RPMI8226 (cell line): ENCODE results near the gene POLR1E.

ENCODE experiments used
- DNase-seq: peaks from one replicate; pipeline ENCODE4 v3.0.0-alpha.2; 2015

Gene POLR1E, protein sequence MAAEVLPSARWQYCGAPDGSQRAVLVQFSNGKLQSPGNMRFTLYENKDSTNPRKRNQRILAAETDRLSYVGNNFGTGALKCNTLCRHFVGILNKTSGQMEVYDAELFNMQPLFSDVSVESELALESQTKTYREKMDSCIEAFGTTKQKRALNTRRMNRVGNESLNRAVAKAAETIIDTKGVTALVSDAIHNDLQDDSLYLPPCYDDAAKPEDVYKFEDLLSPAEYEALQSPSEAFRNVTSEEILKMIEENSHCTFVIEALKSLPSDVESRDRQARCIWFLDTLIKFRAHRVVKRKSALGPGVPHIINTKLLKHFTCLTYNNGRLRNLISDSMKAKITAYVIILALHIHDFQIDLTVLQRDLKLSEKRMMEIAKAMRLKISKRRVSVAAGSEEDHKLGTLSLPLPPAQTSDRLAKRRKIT

DNA sequence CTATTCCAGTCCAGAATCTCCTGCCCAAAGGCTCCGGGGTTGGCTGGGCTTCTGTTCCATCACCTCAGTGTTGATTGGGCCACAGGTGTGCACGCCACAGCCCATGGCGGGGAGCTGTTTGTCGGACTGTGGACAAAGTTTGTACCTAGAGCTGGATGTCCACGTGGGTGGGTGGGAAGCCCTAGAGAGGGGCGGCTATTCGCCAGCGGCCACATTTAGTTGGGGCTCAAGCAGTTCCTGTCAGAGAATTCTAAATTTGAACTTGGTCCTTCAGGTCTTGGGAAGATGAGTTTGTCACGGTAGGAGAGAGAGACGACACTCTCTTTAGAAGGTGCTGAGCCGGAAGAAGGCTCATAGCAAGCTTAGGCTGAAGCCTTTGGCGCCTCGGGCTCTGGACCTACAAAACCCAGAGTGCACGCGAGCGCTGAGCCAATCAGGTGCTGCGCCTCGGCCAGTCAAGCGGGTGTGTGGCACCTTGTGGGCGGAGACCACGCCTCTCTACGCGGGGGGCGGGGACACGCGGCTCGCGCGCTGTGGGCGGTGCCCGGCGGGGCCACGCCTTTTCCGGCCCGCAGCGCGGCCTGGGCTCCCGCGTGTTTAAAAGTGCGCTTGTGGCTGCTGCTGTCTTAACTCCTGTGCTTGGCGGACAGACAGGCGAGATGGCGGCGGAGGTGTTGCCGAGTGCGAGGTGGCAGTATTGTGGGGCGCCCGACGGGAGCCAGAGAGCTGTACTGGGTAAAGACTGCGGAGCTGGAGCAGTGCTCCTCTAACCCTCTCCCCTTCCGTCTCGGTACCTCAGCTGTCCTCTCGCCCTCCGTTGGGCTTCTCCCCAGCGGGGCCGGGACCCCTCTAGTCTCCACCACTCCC lies at the start of gene POLR1E:
POLR1E (plus strand) TSS at position 560 of the 867 bp plus-strand sequence; CDS start at position 660, 100 bp downstream.
- peak; percentile 96 for DNase-seq

DNA sequence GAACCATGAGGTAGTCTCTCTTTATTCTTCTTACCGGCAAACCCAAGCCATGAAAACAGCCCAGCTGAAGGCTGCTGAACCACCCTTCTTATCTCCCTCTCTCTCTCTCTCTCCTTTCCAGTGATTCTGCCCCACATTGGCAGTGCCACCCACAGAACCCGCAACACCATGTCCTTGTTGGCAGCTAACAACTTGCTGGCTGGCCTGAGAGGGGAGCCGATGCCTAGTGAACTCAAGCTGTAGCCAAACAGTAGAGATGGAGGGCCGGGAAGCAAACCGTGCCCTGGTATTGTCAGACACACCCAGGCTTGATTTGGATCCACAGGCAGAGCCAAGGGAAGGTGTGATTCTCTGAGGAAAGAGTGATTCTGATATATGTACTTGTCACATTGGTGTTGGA lies 49.2 kb upstream of the POLR1E start:
- DNase-seq: no peak

DNA sequence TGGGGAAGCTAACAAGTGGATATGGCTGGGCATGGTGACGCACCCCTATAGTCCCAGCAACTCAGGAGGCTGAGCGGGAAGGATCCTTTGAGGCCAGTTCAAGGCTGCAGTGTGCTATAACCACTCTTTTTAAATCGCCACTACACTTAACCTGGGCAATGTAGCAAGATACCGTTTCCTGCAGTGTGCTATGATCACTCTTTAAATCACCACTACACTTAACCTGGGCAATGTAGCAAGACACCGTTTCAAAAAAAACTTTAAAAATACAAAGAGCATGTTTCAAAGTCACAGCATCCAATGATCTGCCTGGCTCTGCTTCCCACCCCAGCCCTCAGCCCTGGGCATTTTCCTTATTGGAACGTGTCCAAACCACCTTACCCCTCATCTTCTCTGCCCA lies 48.7 kb upstream of the POLR1E start:
- no peak for DNase-seq

DNA sequence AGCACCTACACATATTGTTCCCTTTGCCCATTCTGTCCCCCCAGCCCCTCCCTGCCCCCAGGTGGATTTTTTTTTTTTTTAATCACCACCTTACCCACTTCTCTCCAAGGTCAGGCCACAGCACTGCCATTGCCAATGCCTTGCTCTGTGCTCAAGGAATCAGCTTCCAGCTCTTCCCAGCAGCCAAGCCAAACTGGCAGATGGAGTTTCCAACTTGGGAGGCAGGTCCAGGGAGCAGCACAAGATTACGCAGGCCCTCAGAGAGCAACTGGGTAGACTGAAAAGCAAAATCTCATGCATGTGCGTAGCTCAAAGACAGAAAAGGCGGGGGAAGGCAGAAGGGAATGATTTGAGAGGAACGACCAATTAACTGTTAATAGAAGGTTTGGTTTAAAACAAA lies 48.1 kb upstream of the POLR1E start:
- DNase-seq: no peak

DNA sequence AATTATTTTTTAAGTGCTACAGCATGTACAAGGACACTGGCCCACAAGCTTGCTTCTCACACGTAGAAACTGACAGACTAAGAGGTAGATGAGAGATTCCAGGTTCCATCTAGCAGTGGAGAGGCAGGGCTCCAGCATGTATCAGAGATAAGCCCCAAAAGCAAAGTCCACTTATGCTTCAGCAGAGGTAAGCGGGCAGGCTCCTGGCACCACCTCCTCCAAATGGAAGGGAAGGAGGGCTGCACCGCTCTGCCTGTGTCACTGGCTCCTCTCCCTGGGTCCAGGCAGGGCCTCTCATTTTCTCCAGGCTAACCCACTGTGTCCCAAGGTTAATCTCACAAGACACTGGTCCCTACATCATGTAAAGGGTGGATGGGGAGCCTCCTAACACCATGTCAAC lies 47.4 kb upstream of the POLR1E start:
- no peak for DNase-seq

DNA sequence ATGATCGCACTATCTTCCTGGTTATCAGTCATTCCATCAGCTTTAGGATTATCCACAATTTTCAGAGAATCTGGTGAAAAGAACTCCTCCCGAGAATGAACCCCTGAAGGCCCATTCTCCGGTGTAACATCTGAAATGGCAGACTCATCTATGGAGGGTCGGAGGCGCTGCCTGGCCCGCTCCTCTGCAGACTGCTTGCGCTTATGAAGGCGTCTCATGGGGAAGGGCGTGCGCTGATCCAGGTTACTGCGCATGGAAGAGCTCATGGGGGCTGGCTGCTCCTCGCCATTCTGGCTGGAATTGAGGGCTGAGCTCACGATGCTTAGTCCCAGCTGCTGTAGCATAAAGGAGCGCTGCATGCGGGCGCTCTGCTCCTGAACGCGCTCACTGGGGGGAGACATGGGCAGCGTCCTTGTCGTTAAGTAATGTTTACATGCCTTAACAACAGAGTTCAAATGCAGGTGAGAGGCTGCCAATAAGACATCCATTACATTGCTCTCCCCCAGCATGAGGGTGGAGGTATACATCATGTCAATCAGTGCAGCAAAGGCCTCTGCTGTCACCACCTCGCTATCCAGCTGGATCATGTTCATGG lies 43.9 kb upstream of the POLR1E start:
- no peak for DNase-seq

DNA sequence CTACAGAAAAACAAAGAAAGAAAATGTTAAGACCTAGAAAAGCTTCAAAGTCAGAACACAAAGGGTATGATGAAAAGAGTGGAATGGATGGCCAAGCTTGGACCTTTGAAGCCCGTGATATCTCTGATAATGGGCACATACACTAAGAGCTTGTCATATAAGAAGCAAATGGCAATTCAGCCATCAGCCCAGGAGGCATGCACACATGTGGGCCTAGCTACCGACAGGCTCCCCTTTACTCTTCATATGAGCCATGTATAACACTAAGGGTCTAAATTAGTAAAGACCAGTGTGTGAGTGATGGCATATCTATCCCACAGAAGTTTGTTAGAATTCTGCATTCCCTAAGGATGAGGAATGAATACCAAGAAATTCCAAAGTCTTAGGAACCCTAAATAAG lies 43.2 kb upstream of the POLR1E start:
- DNase-seq: no peak

DNA sequence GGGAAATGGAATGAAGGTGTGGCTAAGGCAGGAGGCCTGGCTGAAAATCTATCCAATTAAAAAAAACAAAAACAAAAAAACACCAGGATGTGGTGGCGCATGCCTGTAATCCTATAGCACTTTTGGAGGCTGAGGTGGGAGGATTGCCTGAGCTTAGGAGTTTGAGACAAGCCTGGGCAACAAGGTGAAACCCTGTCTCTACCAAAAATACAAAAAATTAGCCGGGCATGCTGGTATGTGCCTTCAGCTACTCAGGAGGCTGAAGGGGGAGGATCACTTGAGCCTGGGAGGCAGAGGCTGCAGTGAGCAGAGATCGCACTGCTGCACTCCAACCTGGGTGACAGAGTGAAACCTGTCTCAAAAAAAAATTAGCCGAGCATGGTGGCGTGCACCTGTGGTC lies 42.2 kb upstream of the POLR1E start:
- DNase-seq: no peak

DNA sequence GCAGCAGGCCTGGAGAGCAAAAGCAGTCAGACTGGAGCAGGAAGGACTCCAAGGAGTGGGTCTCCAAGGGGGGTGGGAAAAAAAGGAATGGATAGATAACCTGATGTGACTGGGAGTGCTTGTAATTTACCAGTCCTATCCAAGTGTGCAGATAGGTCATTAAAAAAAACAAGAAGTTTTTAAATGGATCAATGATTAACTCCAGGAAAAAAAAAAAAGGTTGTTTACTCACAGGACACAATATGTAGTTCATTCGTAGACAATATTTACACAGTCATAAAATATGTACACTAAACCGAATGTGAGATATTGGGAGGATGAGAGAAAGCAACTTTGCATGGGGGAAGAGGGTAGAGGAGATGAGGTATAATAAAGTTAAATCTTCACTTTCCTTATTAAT lies 40.9 kb upstream of the POLR1E start:
- no peak for DNase-seq

DNA sequence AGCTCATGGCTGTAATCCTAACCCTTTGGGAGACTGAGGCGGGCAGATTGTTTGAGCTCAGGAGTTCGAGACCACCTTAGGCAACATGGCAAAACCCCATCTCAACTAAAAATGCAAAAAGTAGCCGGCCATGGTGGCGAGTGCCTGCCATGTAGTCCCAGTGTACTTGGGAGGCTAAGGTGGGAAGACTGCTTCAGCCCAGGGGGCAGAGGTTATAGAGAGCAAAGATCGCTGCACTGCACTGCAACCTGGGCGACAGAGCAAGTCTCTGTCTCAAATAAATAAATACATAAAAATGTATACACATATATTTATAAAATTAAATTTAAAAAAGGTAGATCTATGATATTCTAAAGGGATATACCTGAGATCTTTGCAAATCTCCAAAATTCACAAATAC lies 39.9 kb upstream of the POLR1E start:
- DNase-seq: no peak

DNA sequence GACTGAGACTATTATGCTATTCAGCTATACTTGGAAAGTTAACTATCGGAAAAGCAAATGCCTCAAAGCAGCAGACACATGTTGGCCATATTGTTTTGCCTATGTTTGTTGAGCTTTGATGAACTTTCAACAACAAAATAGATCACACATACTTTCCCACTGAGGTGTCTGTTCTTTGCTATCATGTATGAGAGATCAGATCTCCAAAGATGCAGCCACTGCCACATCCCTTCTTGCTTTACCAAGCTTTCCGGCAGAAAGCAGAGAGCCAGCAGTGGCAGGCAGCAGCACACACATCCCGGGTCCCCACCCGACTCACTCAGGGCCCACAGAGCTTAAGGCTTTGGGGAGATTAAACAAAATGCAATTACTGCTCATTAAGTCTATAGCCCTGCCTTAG lies 39.3 kb upstream of the POLR1E start:
- DNase-seq: no peak

DNA sequence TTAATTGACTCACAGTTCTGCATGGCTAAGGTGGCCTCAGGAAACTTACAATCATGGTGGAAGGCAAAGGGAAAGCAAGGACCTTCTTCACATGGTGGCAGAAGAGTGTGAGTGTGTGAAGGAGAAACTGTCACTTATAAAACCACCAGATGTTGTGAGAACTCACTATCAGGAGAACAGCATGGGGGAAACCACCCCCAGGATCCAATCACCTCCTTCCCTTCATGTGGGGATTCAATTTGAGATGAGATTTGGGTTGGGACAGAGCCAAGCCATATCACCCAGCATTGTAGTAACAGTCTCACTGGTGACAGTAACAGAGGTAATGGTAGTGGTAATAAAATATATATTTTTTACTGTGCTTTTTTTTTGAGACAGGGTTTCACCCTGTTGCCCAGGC lies 38.6 kb upstream of the POLR1E start:
- no peak for DNase-seq

DNA sequence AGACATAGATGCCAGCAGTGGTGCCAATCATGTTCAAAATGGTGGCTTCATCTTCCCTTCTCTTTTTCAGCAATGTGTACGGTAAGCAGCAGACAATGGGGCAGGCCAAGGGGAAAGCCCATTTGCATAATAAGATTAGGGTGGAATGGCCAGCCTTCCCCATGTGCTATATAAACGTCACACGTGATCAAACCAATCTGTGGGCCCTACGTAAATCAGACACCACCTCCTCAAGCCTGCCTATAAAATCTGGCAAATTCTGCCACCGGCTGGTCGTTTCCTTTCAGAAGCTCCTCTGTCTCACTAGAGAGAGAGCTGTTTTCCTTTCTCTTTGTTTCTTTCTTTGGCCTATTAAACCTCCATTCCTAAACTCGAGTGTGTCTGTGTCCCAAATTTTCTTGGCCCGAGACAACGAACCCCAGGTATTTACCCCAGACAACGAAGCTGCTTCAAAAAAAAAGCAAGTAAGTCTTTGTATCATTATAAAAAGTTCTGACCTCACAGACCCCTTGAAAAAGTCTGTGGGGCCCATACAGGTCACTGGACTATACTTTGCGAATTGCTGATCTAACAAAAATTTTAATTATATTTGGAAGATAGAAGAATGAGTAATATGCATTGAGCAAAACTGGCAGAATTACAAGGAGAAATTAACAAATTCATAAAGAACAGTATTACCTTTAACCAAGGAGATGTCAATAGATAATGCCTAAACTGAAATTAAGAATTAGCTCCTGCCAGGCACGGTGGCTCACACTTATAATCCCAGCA lies 35.7 kb upstream of the POLR1E start:
- no peak for DNase-seq

DNA sequence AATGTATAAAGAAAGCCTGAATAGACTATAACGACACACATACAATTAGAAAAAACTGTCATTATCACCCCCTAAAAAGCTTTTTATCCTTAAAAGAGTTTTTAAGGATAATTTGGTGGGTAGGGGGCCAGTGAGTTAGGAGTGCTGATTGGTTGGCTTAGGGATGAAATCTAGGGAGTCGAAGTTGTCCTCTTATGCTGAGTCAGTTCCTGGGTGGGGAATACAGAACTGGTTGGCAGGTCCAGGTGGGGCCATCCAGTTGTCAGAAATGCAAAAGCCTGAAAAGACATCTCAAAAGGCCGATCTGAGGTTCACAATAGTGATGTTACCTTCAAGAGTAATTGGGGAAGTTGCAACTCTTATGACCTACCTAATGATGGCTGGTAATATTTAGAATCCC lies 34.1 kb upstream of the POLR1E start:
- DNase-seq: no peak

DNA sequence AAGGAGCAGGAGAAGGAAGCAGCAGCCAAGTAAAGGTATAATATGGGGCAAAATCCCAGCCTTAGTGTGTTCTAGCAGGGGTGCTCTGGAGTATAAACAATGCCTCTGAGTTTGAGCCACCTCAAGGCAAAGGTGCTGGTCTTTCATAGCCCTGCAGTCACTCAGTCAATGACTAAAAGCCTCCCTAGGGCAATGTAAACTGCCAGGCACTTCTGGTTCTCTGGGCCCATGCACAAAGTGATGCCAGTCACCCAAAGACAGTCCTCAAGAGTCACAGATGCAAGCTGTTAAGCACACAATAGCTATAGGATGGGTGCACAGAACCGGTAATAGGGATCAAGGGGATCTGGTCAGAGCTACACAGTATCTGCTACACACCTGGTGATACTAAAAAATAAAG lies 33.1 kb upstream of the POLR1E start:
- no peak for DNase-seq

DNA sequence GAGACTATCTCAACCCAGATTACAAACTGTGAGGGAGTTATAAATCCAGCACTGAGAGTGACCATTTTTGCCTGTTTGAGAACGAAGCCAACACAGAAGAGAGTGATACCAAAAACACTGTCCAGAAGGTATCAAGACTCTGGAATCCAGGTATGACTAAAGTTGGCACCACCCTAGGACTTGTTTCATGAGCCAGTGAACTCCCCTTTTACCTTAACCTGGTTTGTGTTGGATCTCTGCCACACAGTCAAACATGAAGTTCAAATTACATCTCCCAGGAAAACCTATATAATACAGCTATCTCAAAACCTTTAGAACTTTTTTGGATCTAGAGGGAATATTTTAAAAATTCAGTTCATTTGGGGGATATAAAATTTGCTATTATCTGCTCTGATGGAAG lies 31.9 kb upstream of the POLR1E start:
- no peak for DNase-seq

DNA sequence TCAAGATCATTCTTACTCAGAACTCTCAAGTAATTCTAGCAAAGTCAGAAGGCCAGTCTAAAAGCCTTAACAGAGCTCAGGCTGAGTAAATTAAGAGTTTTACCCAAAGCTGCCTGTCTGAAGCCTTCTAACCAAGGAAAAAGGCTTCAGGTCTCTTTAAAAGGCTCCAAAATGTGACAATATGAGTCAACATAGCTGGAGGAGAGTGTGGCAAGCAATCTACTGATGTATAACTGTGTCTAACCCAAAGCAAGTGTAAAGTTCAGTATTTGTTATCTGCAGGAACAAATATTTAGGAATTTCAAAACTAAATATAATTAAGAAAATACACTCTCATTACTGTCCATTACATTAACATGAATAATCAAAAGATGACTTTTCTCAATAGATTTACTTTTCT lies 31.5 kb upstream of the POLR1E start:
- no peak for DNase-seq

DNA sequence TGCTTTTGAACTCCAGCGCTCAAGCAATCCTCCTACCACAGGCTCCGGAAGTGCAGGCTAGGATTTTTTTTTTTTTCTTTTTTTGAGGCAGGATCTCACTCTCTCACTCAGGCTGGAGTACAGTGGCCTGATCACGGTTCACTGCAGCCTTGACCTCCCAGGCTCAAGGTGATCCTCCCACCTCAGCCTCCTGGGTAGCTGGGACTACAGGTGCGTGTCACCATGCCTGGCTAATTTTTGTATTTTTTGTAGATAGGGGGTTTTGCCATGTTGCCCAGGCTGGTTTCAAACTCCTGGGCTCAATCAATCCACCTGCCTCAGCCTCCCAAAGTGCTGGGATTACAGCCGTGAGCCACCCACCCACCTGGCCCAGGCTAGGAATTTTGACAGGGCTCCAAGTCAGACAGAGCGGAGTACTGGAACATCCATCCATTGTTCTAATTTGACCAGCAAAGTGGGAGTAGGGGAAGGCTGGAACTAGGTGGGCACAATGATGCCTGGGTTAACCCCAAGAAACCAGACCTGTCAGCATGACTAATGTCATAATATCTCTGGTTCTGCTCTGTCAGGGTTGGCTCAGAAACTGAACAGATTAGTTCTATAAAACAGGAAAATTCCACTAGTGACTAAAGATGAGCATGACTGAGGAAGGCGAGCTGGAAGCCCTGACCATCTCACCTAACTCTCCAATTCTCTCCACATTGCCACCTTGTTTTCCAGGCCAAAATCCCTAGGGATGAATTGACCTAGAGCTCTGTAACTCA lies 29.7 kb upstream of the POLR1E start:
- no peak for DNase-seq

DNA sequence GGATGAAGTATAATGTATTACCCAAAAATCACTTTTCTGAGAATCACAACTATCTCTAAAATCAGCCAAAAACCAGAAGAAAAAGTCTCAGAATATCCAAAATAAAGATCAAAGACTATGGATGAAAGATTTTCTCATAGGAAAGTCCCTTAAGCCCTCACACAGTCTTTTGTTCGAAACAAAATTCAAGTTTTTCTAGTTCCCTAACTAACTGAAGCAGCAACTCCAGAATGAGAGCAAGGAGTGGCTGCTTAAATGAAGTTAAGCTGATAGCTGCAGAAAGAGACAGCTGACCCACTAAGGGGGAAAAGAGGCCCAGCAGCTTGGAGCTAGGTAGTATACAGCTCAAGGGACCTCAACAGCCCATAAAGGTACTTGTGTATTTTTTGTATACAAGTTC lies 28.9 kb upstream of the POLR1E start:
- DNase-seq: no peak

DNA sequence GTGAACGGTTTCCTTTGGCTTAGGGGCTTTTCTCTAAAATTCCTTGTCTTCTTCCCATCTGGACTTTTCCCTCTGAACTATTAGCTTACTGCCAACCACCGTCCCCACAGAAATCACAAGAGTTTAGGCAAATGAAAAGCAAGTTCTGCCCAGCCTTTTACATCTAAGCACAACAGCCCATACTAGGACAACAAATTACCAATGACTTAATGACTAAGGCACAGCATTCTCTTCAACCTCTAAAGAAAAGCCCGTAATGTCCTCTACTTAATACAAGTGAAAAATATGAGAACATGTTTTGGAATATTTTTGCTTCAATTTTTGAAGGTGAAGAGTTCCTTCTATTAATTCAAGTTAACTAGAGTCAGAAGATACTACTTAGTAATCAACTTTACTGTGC lies 21.7 kb upstream of the POLR1E start:
- no peak for DNase-seq

DNA sequence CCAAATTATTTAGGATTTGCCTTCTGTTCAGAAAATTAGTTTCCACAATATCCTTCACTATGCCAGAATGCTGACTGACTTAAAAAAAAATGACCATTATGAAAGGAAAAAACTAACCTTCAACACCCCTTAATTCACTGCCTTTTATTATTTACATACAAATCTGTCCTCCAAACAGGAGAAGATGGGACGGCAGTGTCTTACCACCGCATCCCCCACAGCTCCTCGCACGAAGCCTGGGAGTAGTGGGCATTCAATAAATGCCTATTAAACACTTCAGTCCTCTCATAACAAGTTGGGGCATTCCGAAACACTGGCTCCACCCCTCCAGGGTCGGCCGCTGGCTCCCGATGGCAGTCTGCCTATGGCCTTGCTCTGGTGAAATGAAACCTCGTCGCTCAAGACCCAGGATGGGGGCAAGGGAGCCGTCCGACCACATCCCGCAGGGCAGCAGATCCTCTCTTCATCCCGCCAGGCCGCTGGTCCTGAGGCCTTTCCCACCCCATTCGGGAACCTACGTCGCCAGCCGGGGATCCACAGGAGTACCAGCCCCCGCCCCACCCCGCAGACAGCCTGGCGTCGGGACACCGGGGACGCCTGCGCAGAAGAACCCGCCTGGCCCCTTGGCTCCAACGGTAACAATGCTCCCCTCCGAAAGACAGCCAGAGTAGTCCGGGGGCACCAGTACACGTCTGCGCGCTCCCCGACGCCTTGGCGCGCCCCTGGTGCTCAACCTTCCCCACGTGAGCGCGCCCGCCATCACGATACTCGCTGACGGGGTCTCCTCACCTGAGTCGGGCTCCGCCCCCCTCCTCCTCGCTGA lies 21.1 kb upstream of the POLR1E start:
- peak; percentile 77 for DNase-seq
